Esophagus muscularis mucosa (tissue), 4 donors: ENCODE measurements around the gene UCK2.

Experiments
- CTCF ChIP-seq, 3 experiments: fragments of 200-600 bp in 2 of 3; fragments of 450-650 bp in 1 of 3; sonication (generic) in 2 of 3; IDR thresholded peaks; one replicate each; pipeline ENCODE4 v1.5.1; 2017 to 2019; ENCODE audit warnings: antibody characterized with exemption in 3 of 3, mild to moderate bottlenecking in 2 of 3, moderate library complexity in 1 of 3
- EP300 ChIP-seq: sonication (generic); formaldehyde crosslinking; IDR thresholded peaks from one replicate; pipeline ENCODE4 v1.6.1; 2017; ENCODE audit warnings: antibody characterized with exemption
- POLR2AphosphoS5 ChIP-seq, 2 donors: sonication (generic); formaldehyde crosslinking; IDR thresholded peaks; one replicate each; pipeline ENCODE4 v1.6.1; 2017; ENCODE audit warnings: antibody characterized with exemption in 2 of 2

- TF ChIP-seq POLR2AphosphoS5 (IDR thresholded peaks at IDR 0.05) (no peak), CTCF (IDR thresholded peaks at IDR 0.05) (no peak), EP300 (no peak)
Observed at GRCh38 chr1:165855010-165855838, 27.8 kb downstream of the UCK2 start.
